ENCODE measurements around the gene MCRIP2. TPM values are rescaled to one million over a fixed set of nuclear protein-coding genes. Genes with fewer than 3 reads are reported as not detected.

Gene MCRIP2
- total RNA-seq, 2 donors from 2014 or later = 41.2 to 47.5 TPM

- no peaks in the 10 kb centered on the region for H3K9me3 ChIP-seq
- TF ChIP-seq CTCF (IDR thresholded peaks at IDR 0.05) = no peak
- no peak for TF ChIP-seq POLR2A (IDR thresholded peaks at IDR 0.05)
- intact Hi-C loops (cut with DNase I) = no loop called here
- no peak for ATAC-seq
- peaks cover 44% of the 10 kb centered on the region for H3K4me1 ChIP-seq
- DNase-seq = no peak
- no peak overlapping the region for H3K4me3 ChIP-seq
- H3K36me3 ChIP-seq (replicated peaks in 1 of 2; ENCODE audit: insufficient read depth in 1 of 2, low read depth in 2 of 2) = no peaks in the 10 kb centered on the region
- H3K27me3 ChIP-seq = peaks cover 0 to 24% of the 10 kb centered on the region in 2 donors
- WGBS, 2 donors = 52 to 57% methylated on average over 10 of the region's 10 CpGs
- H3K27ac ChIP-seq = no peak overlapping the region
Observed at GRCh38 chr16:692356-693108, 50.9 kb downstream of the MCRIP2 start.

GRCh38 chr16:693364-693763 lies 51.7 kb downstream of the MCRIP2 start:
- TF ChIP-seq POLR2A (IDR thresholded peaks at IDR 0.05) = no peak
- Histone ChIP-seq H3K36me3 (replicated peaks in 1 of 2; ENCODE audit: insufficient read depth in 1 of 2, low read depth in 2 of 2) (no peaks in the 10 kb centered on the region), H3K9me3 (no peaks in the 10 kb centered on the region), H3K27ac (no peak overlapping the region), H3K4me3 (no peak overlapping the region), H3K27me3 (peaks cover 0 to 24% of the 10 kb centered on the region in 2 donors), H3K4me1 (peaks cover 44% of the 10 kb centered on the region)
- WGBS, 2 donors = 53% methylated on average over 22 of the region's 22 CpGs; no CpG with 5 or more reads in 1 of the 2 donors
- ATAC-seq (no peak), DNase-seq (no peak)
- intact Hi-C loops (cut with DNase I) = no loop called here

- intact Hi-C loops (cut with DNase I) = no loop called here
- ATAC-seq = no peak
- WGBS, 2 donors = 12 to 22% methylated on average over 7 to 14 of the region's 37 CpGs
- H3K27ac ChIP-seq = no peak overlapping the region
- H3K27me3 ChIP-seq = peaks cover 0 to 24% of the 10 kb centered on the region in 2 donors
- no peak for DNase-seq
- H3K36me3 ChIP-seq (replicated peaks in 1 of 2; ENCODE audit: insufficient read depth in 1 of 2, low read depth in 2 of 2) = no peaks in the 10 kb centered on the region
- no peak overlapping the region for H3K4me3 ChIP-seq
- no peaks in the 10 kb centered on the region for H3K9me3 ChIP-seq
- TF ChIP-seq POLR2A (IDR thresholded peaks at IDR 0.05) (no peak), CTCF (IDR thresholded peaks at IDR 0.05) (no peak)
- H3K4me1 ChIP-seq = peaks cover 42% of the 10 kb centered on the region
Observed at GRCh38 chr16:693766-694165, 52.1 kb downstream of the MCRIP2 start.

- intact Hi-C loops (cut with DNase I) = no loop called here
- DNase-seq = no peak
- no peak for ATAC-seq
- no peaks in the 10 kb centered on the region for H3K9me3 ChIP-seq
- H3K27ac ChIP-seq = no peak overlapping the region
- H3K4me1 ChIP-seq = peaks cover 36% of the 10 kb centered on the region
- TF ChIP-seq POLR2A (IDR thresholded peaks at IDR 0.05) = no peak
- TF ChIP-seq CTCF (IDR thresholded peaks at IDR 0.05) = no peak
- H3K4me3 ChIP-seq = no peak overlapping the region
- WGBS, 2 donors = 7 to 21% methylated on average over 12 to 57 of the region's 64 CpGs
- no peaks in the 10 kb centered on the region for H3K36me3 ChIP-seq (replicated peaks in 1 of 2; ENCODE audit: insufficient read depth in 1 of 2, low read depth in 2 of 2)
- peaks cover 0 to 24% of the 10 kb centered on the region in 2 donors for H3K27me3 ChIP-seq
Observed at GRCh38 chr16:694187-694862, 52.7 kb downstream of the MCRIP2 start.

- WGBS, 2 donors = 0% methylated on average over 28 of the region's 37 CpGs; no CpG with 5 or more reads in 1 of the 2 donors
- Histone ChIP-seq H3K27me3 (peaks cover 0 to 24% of the 10 kb centered on the region in 2 donors), H3K4me3 (no peak overlapping the region), H3K9me3 (no peaks in the 10 kb centered on the region), H3K36me3 (replicated peaks in 1 of 2; ENCODE audit: insufficient read depth in 1 of 2, low read depth in 2 of 2) (no peaks in the 10 kb centered on the region), H3K4me1 (peaks cover 30% of the 10 kb centered on the region), H3K27ac (no peak overlapping the region)
- no peak for ATAC-seq
- DNase-seq = no peak
- TF ChIP-seq POLR2A (IDR thresholded peaks at IDR 0.05) (no peak), CTCF (IDR thresholded peaks at IDR 0.05) (no peak)
- intact Hi-C loops (cut with DNase I) = no loop called here
Observed at GRCh38 chr16:694863-695354, 53.3 kb downstream of the MCRIP2 start.

Data from body of pancreas (tissue), 4 donors.